Measurements from ENCODE around the gene SEMA4A. TPM values are rescaled to one million over a fixed set of nuclear protein-coding genes. Genes with fewer than 3 reads are reported as not detected.

The SEMA4A gene
- total RNA-seq, 2 experiments from 2014 or later: 77.8 to 196 TPM

DNA sequence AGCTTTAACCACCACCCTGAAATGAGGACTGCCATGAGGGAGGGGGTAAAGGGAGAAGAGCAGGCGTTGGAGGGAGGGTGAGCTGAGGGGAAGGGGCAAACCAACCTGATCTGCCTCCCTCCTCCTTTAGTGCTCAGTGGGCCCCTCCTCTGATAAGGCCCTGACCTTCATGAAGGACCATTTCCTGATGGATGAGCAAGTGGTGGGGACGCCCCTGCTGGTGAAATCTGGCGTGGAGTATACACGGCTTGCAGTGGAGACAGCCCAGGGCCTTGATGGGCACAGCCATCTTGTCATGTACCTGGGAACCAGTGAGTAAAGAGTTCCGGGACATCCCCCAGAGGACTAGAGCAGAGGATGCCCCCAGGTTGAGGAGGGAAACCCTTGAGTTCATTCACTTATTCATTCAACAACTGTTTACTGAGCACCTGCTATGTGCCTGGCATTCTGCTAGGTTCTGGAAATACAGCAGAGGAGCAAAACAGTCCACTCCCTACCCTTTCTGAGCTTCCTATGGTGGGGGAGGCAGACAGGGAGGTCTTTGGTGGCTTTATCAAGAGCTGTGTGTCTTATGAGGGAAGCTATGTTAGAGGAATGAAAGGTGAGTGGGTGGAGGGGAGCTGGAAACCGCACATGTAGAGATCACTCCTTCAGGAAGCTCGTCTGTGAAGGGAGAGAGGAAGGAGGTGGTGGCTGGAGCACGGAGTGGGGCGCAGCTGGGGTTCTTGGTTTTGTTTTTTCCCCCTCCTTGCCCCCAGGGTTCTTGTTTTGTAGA is 19.5 kb downstream of the SEMA4A start:
- H3K9me3 ChIP-seq (ENCODE audit: low read length): no peaks in the 10 kb centered on the region
- intact Hi-C loops (cut with micrococcal nuclease; ENCODE audit: unreplicated experiment): no loop called here
- ChIA-PET CTCF (ENCODE audit: unreplicated experiment) (no interaction called here), POLR2A (interaction anchor here (0.6 to 1.1 kb wide), 4 partner anchors 13 to 44 kb away, joined by 3 to 4 read pairs (median 3); no protein-coding TSS in a partner anchor)
- no peak overlapping the region for H3K27ac ChIP-seq (ENCODE audit: low read depth, low read length, poor library complexity, severe bottlenecking)
- no peaks in the 10 kb centered on the region for H4K20me1 ChIP-seq (ENCODE audit: insufficient read depth, low read length)
- TF ChIP-seq, protein P1, sequence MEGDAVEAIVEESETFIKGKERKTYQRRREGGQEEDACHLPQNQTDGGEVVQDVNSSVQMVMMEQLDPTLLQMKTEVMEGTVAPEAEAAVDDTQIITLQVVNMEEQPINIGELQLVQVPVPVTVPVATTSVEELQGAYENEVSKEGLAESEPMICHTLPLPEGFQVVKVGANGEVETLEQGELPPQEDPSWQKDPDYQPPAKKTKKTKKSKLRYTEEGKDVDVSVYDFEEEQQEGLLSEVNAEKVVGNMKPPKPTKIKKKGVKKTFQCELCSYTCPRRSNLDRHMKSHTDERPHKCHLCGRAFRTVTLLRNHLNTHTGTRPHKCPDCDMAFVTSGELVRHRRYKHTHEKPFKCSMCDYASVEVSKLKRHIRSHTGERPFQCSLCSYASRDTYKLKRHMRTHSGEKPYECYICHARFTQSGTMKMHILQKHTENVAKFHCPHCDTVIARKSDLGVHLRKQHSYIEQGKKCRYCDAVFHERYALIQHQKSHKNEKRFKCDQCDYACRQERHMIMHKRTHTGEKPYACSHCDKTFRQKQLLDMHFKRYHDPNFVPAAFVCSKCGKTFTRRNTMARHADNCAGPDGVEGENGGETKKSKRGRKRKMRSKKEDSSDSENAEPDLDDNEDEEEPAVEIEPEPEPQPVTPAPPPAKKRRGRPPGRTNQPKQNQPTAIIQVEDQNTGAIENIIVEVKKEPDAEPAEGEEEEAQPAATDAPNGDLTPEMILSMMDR (conservative IDR thresholded peaks at IDR 0.05; ENCODE audit: low read length): peak; percentile 34; the same call in 1 of the 2 replicates
- no peak for TF ChIP-seq EZH2phosphoT487 (IDR thresholded peaks at IDR 0.05; ENCODE audit: borderline replicate concordance, low read depth, low read length)
- no peaks in the 10 kb centered on the region for H3K9me2 ChIP-seq (ENCODE audit: insufficient read depth, low read length)
- peaks cover 92% of the 10 kb centered on the region for H3K36me3 ChIP-seq (ENCODE audit: insufficient read depth, low read length)
- no peak overlapping the region for H3K4me3 ChIP-seq (ENCODE audit: low read depth, low read length, poor library complexity, severe bottlenecking)
- no peaks in the 10 kb centered on the region for H3K79me2 ChIP-seq (ENCODE audit: insufficient read depth, low read depth, low read length)
- BruUV-seq (replicated peaks): no TSS peak
- H3K4me2 ChIP-seq (ENCODE audit: low read length): no peak overlapping the region
- peaks cover 11% of the 10 kb centered on the region for H3K4me1 ChIP-seq (ENCODE audit: insufficient read depth, low read length, poor library complexity, severe bottlenecking)
- no peak overlapping the region for H2AFZ ChIP-seq (ENCODE audit: low read length)
- no peak for DNase-seq (ENCODE audit: low spot score)

DNA sequence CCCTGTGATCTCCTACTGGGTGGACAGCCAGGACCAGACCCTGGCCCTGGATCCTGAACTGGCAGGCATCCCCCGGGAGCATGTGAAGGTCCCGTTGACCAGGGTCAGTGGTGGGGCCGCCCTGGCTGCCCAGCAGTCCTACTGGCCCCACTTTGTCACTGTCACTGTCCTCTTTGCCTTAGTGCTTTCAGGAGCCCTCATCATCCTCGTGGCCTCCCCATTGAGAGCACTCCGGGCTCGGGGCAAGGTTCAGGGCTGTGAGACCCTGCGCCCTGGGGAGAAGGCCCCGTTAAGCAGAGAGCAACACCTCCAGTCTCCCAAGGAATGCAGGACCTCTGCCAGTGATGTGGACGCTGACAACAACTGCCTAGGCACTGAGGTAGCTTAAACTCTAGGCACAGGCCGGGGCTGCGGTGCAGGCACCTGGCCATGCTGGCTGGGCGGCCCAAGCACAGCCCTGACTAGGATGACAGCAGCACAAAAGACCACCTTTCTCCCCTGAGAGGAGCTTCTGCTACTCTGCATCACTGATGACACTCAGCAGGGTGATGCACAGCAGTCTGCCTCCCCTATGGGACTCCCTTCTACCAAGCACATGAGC is 23.3 kb downstream of the SEMA4A start:
- Histone ChIP-seq H3K36me3 (ENCODE audit: insufficient read depth, low read length) (peaks cover 70% of the 10 kb centered on the region), H3K9me3 (ENCODE audit: low read length) (no peaks in the 10 kb centered on the region), H3K4me3 (ENCODE audit: low read depth, low read length, poor library complexity, severe bottlenecking) (no peak overlapping the region), H3K4me2 (ENCODE audit: low read length) (no peak overlapping the region), H3K4me1 (ENCODE audit: insufficient read depth, low read length, poor library complexity, severe bottlenecking) (peaks cover 18% of the 10 kb centered on the region), H3K9me2 (ENCODE audit: insufficient read depth, low read length) (no peaks in the 10 kb centered on the region), H4K20me1 (ENCODE audit: insufficient read depth, low read length) (no peaks in the 10 kb centered on the region), H2AFZ (ENCODE audit: low read length) (no peak overlapping the region), H3K79me2 (ENCODE audit: insufficient read depth, low read depth, low read length) (no peaks in the 10 kb centered on the region), H3K27ac (ENCODE audit: low read depth, low read length, poor library complexity, severe bottlenecking) (no peak overlapping the region)
- ChIA-PET POLR2A (interaction anchor here (0.6 to 0.7 kb wide), 2 partner anchors 13 to 396 kb away, joined by 3 read pairs; no protein-coding TSS in a partner anchor), CTCF (ENCODE audit: unreplicated experiment) (no interaction called here)
- no peak for DNase-seq (ENCODE audit: low spot score)
- intact Hi-C loops (cut with micrococcal nuclease; ENCODE audit: unreplicated experiment): no loop called here
- no peak for TF ChIP-seq EZH2phosphoT487 (IDR thresholded peaks at IDR 0.05; ENCODE audit: borderline replicate concordance, low read depth, low read length)
- TF ChIP-seq, protein P1 (conservative IDR thresholded peaks at IDR 0.05; ENCODE audit: low read length): no peak
- no TSS peak for BruUV-seq (replicated peaks)
